Measurements from ENCODE around the gene ARMC5. TPM values are rescaled to one million over a fixed set of nuclear protein-coding genes. Genes with fewer than 3 reads are reported as not detected.

Gene ARMC5
- total RNA-seq, 1 experiment from 2014 or later: 11.3 TPM

- no peak for TF ChIP-seq ESRRA (CRISPR knock-in tag; IDR thresholded peaks at IDR 0.05; ENCODE audit: borderline replicate concordance)
- TF ChIP-seq ZBTB21 (CRISPR knock-in tag; IDR thresholded peaks at IDR 0.05; ENCODE audit: borderline replicate concordance): no peak
- TF ChIP-seq NR2C2 (CRISPR knock-in tag; IDR thresholded peaks at IDR 0.05): no peak
- no peak for TF ChIP-seq ZNF232 (CRISPR knock-in tag; IDR thresholded peaks at IDR 0.05)
- no peak for TF ChIP-seq ZBTB43 (CRISPR knock-in tag; IDR thresholded peaks at IDR 0.05)
- no peak for TF ChIP-seq ATF6 (CRISPR knock-in tag; IDR thresholded peaks at IDR 0.05)
- no peak for TF ChIP-seq E2F1 (CRISPR knock-in tag; IDR thresholded peaks at IDR 0.05)
- no peak for TF ChIP-seq ELF4 (CRISPR knock-in tag; IDR thresholded peaks at IDR 0.05; ENCODE audit: low read depth)
- no peak for TF ChIP-seq TP53 (CRISPR knock-in tag; IDR thresholded peaks at IDR 0.05)
- TF ChIP-seq SMAD4 (CRISPR knock-in tag; IDR thresholded peaks at IDR 0.05): no peak
- no peak for TF ChIP-seq ZNF671 (CRISPR knock-in tag; IDR thresholded peaks at IDR 0.05)
- no peak for TF ChIP-seq ZNF425 (CRISPR knock-in tag; conservative IDR thresholded peaks at IDR 0.05)
- no peak for TF ChIP-seq USF1 (CRISPR knock-in tag; IDR thresholded peaks at IDR 0.05)
These were observed 34.3 kb downstream of the ARMC5 start (continued) for GRCh38 chr16:31493506-31494125.

GRCh38 chr16:31496670-31497069 lies 37.4 kb downstream of the ARMC5 start:
- Mint-ChIP-seq H3K36me3 (peaks cover 21% of the 10 kb centered on the region), H3K27me3 (ENCODE audit: low read depth) (no peaks in the 10 kb centered on the region), H3K27ac (no peak overlapping the region), H3K9me3 (no peaks in the 10 kb centered on the region), H3K4me3 (no peak overlapping the region), H3K4me1 (peaks cover 9% of the 10 kb centered on the region)
- ATAC-seq: no peak
- POLR2A ChIA-PET: interaction anchor here (0.6 to 1.1 kb wide), 2 partner anchors 9 to 103 kb away, joined by 3 to 5 read pairs; no protein-coding TSS in a partner anchor
- DNase-seq (ENCODE audit: low spot score): no peak
- CTCF ChIA-PET: no interaction called here
- TF ChIP-seq ZNF671 (CRISPR knock-in tag; IDR thresholded peaks at IDR 0.05) (no peak), SMAD4 (CRISPR knock-in tag; IDR thresholded peaks at IDR 0.05) (no peak), TEAD4 (CRISPR knock-in tag; IDR thresholded peaks at IDR 0.05) (no peak), ZNF219 (CRISPR knock-in tag; IDR thresholded peaks at IDR 0.05; ENCODE audit: borderline replicate concordance) (no peak), ERG (CRISPR knock-in tag; IDR thresholded peaks at IDR 0.05) (no peak), SP1 (CRISPR knock-in tag; conservative IDR thresholded peaks at IDR 0.05) (no peak), FOXP4 (CRISPR knock-in tag; IDR thresholded peaks at IDR 0.05) (no peak), NR1H2 (CRISPR knock-in tag; IDR thresholded peaks at IDR 0.05) (no peak), SMAD3 (CRISPR knock-in tag; IDR thresholded peaks at IDR 0.05; ENCODE audit: borderline replicate concordance) (no peak), ZNF396 (CRISPR knock-in tag; IDR thresholded peaks at IDR 0.05; ENCODE audit: borderline replicate concordance) (no peak), ZNF138 (CRISPR knock-in tag; conservative IDR thresholded peaks at IDR 0.05) (no peak), RELA (CRISPR knock-in tag; IDR thresholded peaks at IDR 0.05; ENCODE audit: borderline replicate concordance) (no peak), FOXP1 (CRISPR knock-in tag; IDR thresholded peaks at IDR 0.05; ENCODE audit: borderline replicate concordance) (no peak), CBFB (CRISPR knock-in tag; IDR thresholded peaks at IDR 0.05; ENCODE audit: low read depth) (no peak), NFYB (CRISPR knock-in tag; conservative IDR thresholded peaks at IDR 0.05; ENCODE audit: low read depth) (no peak)
